WERI-Rb-1 (cell line): ENCODE measurements around the gene MAP3K14.

Experiments used
- DNase-seq: peaks from one replicate; pipeline ENCODE4 v3.0.0-alpha.2; 2020
- H3K27ac ChIP-seq: fragments of 250-450 bp; sonication (Bioruptor Pico); 2 replicates; pipeline ENCODE4 v1.5.1; 2020; ENCODE audit warnings: mild to moderate bottlenecking, moderate library complexity
- H3K27me3 ChIP-seq: fragments of 250-450 bp; sonication (Bioruptor Pico); 2 replicates; pipeline ENCODE4 v1.5.1; 2021; ENCODE audit warnings: mild to moderate bottlenecking, low read depth, moderate library complexity; ENCODE audit not compliant: insufficient read depth, severe bottlenecking
- H3K36me3 ChIP-seq: fragments of 250-450 bp; sonication (Bioruptor Pico); 2 replicates; pipeline ENCODE4 v1.5.1; 2020; ENCODE audit warnings: mild to moderate bottlenecking, moderate library complexity
- H3K4me3 ChIP-seq: 2 replicates; pipeline ENCODE4 v1.5.1; 2011; ENCODE audit warnings: low read depth, mild to moderate bottlenecking, control low read depth, low read length
- H3K9me3 ChIP-seq: fragments of 250-450 bp; sonication (Bioruptor Pico); 2 replicates; pipeline ENCODE4 v1.5.1; 2021; ENCODE audit warnings: mild to moderate bottlenecking, moderate library complexity; ENCODE audit not compliant: severe bottlenecking
- CTCF ChIP-seq: IDR thresholded peaks from 2 replicates; pipeline ENCODE4 v1.5.1; 2011; ENCODE audit warnings: low read depth, mild to moderate bottlenecking, control low read depth, inconsistent platforms, low read length

Gene MAP3K14

GRCh38 chr17:45361451-45361850 is 44.6 kb upstream of the MAP3K14 start:
- H3K36me3 ChIP-seq: no peaks in the 10 kb centered on the region
- no peaks in the 10 kb centered on the region for H3K9me3 ChIP-seq
- no peak for TF ChIP-seq CTCF
- DNase-seq: no peak
- H3K4me3 ChIP-seq: no peak overlapping the region
- H3K27ac ChIP-seq: no peak overlapping the region
- no peaks in the 10 kb centered on the region for H3K27me3 ChIP-seq

- H3K27me3 ChIP-seq: no peaks in the 10 kb centered on the region
- no peaks in the 10 kb centered on the region for H3K36me3 ChIP-seq
- no peak for DNase-seq
- H3K9me3 ChIP-seq: no peaks in the 10 kb centered on the region
- H3K27ac ChIP-seq: no peak overlapping the region
- no peak overlapping the region for H3K4me3 ChIP-seq
- TF ChIP-seq CTCF: no peak
Measured at GRCh38 chr17:45357364-45357997, 40.7 kb upstream of the MAP3K14 start.

GRCh38 chr17:45355087-45355486 is 38.3 kb upstream of the MAP3K14 start:
- Histone ChIP-seq H3K27me3 (no peaks in the 10 kb centered on the region), H3K27ac (no peak overlapping the region), H3K4me3 (no peak overlapping the region), H3K9me3 (no peaks in the 10 kb centered on the region), H3K36me3 (no peaks in the 10 kb centered on the region)
- no peak for DNase-seq
- TF ChIP-seq CTCF: no peak

GRCh38 chr17:45353043-45353442 is 36.2 kb upstream of the MAP3K14 start:
- Histone ChIP-seq H3K27me3 (no peaks in the 10 kb centered on the region), H3K9me3 (no peaks in the 10 kb centered on the region), H3K36me3 (no peaks in the 10 kb centered on the region), H3K27ac (no peak overlapping the region), H3K4me3 (no peak overlapping the region)
- no peak for TF ChIP-seq CTCF
- no peak for DNase-seq

- no peak for DNase-seq
- no peak overlapping the region for H3K27ac ChIP-seq
- no peaks in the 10 kb centered on the region for H3K9me3 ChIP-seq
- H3K27me3 ChIP-seq: no peaks in the 10 kb centered on the region
- TF ChIP-seq CTCF: no peak
- H3K4me3 ChIP-seq: no peak overlapping the region
- H3K36me3 ChIP-seq: no peaks in the 10 kb centered on the region
Measured at GRCh38 chr17:45351831-45352230, 35.0 kb upstream of the MAP3K14 start.

- Histone ChIP-seq H3K9me3 (no peaks in the 10 kb centered on the region), H3K27ac (no peak overlapping the region), H3K27me3 (no peaks in the 10 kb centered on the region), H3K4me3 (no peak overlapping the region), H3K36me3 (no peaks in the 10 kb centered on the region)
- no peak for DNase-seq
- no peak for TF ChIP-seq CTCF
Measured at GRCh38 chr17:45347444-45347843, 30.6 kb upstream of the MAP3K14 start.
